OCI-LY1 (cell line): Measurements from ENCODE around the gene SAMD9L.

Source experiments
- H2AFZ ChIP-seq: fragments of 200-600 bp; sonication (generic), shearing (Covaris generic); 2 replicates; pipeline ENCODE4 v1.6.0; 2014; ENCODE audit warnings: antibody characterized with exemption, mild to moderate bottlenecking, low read length
- H3F3A ChIP-seq: fragments of 200-600 bp; sonication (generic), shearing (Covaris generic); 2 replicates; pipeline ENCODE4 v1.6.0; 2014; ENCODE audit warnings: mild to moderate bottlenecking, antibody characterized with exemption, low read length, moderate library complexity; ENCODE audit not compliant: insufficient read depth
- H3K27ac ChIP-seq: fragments of 200-600 bp; sonication (generic); 2 replicates; pipeline ENCODE4 v1.5.1; 2014; ENCODE audit warnings: low read length, mixed run types, mild to moderate bottlenecking, low read depth; ENCODE audit not compliant: poor library complexity, severe bottlenecking
- H3K27me3 ChIP-seq: fragments of 200-600 bp; sonication (generic); 2 replicates; pipeline ENCODE4 v1.6.0; 2014; ENCODE audit warnings: antibody characterized with exemption, mild to moderate bottlenecking, low read length, moderate library complexity; ENCODE audit not compliant: insufficient read depth
- H3K36me3 ChIP-seq: fragments of 200-600 bp; sonication (generic); 2 replicates; pipeline ENCODE4 v1.6.1; 2014; ENCODE audit warnings: mild to moderate bottlenecking, antibody characterized with exemption, low read length, moderate library complexity, mixed read lengths; ENCODE audit not compliant: insufficient read depth
- H3K4me1 ChIP-seq: fragments of 200-600 bp; sonication (generic); 2 replicates; pipeline ENCODE4 v1.5.1; 2014; ENCODE audit warnings: mild to moderate bottlenecking, low read length, moderate library complexity; ENCODE audit not compliant: insufficient read depth, severe bottlenecking
- H3K4me2 ChIP-seq: fragments of 200-600 bp; sonication (generic), shearing (Covaris generic); 2 replicates; pipeline ENCODE4 v1.6.1; 2014; ENCODE audit warnings: low read length
- H3K4me3 ChIP-seq: fragments of 200-600 bp; sonication (generic); 2 replicates; pipeline ENCODE4 v1.5.1; 2014; ENCODE audit warnings: low read length, low read depth, mild to moderate bottlenecking, mixed read lengths; ENCODE audit not compliant: poor library complexity, severe bottlenecking
- H3K79me2 ChIP-seq: fragments of 200-600 bp; shearing (Covaris generic); 2 replicates; pipeline ENCODE4 v1.6.1; 2016; ENCODE audit warnings: mixed run types, low read length, mixed read lengths; ENCODE audit not compliant: insufficient read depth
- H3K9ac ChIP-seq: fragments of 200-600 bp; sonication (generic), shearing (Covaris generic); 2 replicates; pipeline ENCODE4 v1.6.1; 2014; ENCODE audit warnings: mild to moderate bottlenecking, low read length, mixed read lengths
- H3K9me2 ChIP-seq: fragments of 200-600 bp; sonication (generic), shearing (Covaris generic); 2 replicates; pipeline ENCODE4 v1.6.1; 2014; ENCODE audit warnings: low read depth, mild to moderate bottlenecking, low read length, mixed read lengths
- H3K9me3 ChIP-seq: fragments of 200-600 bp; shearing (Covaris generic); 2 replicates; pipeline ENCODE4 v1.6.1; 2014; ENCODE audit warnings: low read length, mixed read lengths
- H4K20me1 ChIP-seq: fragments of 200-600 bp; sonication (generic), shearing (Covaris generic); 2 replicates; pipeline ENCODE4 v1.6.0; 2016; ENCODE audit warnings: mild to moderate bottlenecking, low read length; ENCODE audit not compliant: insufficient read depth
- EZH2 ChIP-seq: fragments of 200-600 bp; sonication (generic), shearing (Covaris generic); IDR thresholded peaks from 2 replicates; pipeline ENCODE4 v1.8.0; 2017; ENCODE audit warnings: borderline replicate concordance, mixed run types, mild to moderate bottlenecking, antibody characterized with exemption, low read length, moderate library complexity, mixed read lengths
- TF ChIP-seq, protein P1 (sequence below): fragments of 200-600 bp; sonication (generic), shearing (Covaris generic); IDR thresholded peaks from 2 replicates; pipeline ENCODE4 v1.5.1; 2017; ENCODE audit warnings: mild to moderate bottlenecking, antibody characterized with exemption, low read length, moderate library complexity, mixed read lengths

SAMD9L gene

DNA sequence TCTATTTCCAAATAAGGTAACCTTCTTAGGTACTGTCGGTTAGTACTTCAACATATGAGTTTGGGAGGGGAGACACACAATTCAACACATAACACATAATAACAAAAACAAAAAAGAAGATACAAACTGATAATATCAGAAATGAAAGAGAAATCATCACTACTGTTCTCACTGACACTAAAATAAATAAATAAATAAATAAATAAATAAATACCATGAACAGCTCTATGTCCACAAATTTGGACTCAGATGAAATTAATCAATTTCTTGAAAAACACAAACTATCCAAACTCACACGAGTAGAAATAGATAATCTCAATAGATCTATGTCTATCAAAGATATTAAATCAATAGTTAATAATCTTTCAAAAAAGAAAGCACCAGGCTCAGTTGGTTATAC lies 24.5 kb upstream of the SAMD9L start:
- Histone ChIP-seq H3K4me3 (no peak overlapping the region), H2AFZ (no peak overlapping the region), H3K9me2 (no peaks in the 10 kb centered on the region; the same call in 1 of the 2 replicates), H3K27me3 (no peaks in the 10 kb centered on the region), H3K9ac (no peak overlapping the region), H3K4me2 (no peak overlapping the region), H3K36me3 (no peaks in the 10 kb centered on the region), H3K79me2 (no peaks in the 10 kb centered on the region), H3F3A (no peaks in the 10 kb centered on the region), H3K27ac (no peak overlapping the region), H4K20me1 (no peaks in the 10 kb centered on the region), H3K4me1 (no peaks in the 10 kb centered on the region), H3K9me3 (peaks cover 10% of the 10 kb centered on the region)
- TF ChIP-seq, protein P1, sequence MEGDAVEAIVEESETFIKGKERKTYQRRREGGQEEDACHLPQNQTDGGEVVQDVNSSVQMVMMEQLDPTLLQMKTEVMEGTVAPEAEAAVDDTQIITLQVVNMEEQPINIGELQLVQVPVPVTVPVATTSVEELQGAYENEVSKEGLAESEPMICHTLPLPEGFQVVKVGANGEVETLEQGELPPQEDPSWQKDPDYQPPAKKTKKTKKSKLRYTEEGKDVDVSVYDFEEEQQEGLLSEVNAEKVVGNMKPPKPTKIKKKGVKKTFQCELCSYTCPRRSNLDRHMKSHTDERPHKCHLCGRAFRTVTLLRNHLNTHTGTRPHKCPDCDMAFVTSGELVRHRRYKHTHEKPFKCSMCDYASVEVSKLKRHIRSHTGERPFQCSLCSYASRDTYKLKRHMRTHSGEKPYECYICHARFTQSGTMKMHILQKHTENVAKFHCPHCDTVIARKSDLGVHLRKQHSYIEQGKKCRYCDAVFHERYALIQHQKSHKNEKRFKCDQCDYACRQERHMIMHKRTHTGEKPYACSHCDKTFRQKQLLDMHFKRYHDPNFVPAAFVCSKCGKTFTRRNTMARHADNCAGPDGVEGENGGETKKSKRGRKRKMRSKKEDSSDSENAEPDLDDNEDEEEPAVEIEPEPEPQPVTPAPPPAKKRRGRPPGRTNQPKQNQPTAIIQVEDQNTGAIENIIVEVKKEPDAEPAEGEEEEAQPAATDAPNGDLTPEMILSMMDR = no peak
- no peak for TF ChIP-seq EZH2

DNA sequence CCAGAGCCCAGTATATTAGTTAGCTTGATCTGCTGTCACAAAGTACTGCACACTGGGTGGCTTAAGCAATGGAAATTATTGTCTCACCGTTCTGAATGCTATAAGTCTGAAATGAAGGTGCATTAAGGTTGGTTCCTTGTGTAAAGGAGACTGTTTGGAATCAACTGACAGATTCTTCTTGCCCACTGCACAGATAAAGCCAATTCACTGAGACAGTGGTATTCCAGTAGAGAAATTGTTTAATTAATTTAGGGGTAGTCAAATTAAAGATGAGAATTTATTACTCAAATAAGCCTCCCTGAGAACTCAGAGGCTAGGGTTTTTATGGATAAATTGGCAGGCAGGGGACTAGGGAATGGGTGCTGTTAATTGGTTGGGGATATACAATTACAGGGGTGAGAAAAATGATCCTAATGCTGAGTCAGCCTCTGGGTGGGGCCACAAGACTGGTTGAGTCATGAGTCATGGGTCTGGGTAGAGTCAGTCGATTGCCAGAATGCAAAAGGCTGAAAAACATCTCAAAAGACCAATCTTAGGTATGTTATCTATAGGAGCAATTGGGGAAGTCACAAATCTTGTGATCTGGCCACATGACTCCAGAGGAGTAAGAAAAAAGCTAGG lies 23.5 kb upstream of the SAMD9L start:
- Histone ChIP-seq H3F3A (no peaks in the 10 kb centered on the region), H3K9me3 (peaks cover 10% of the 10 kb centered on the region), H3K9me2 (no peaks in the 10 kb centered on the region; the same call in 1 of the 2 replicates), H3K4me3 (no peak overlapping the region), H3K27me3 (no peaks in the 10 kb centered on the region), H3K4me2 (no peak overlapping the region), H2AFZ (no peak overlapping the region), H3K4me1 (no peaks in the 10 kb centered on the region), H3K27ac (no peak overlapping the region), H3K9ac (no peak overlapping the region), H3K36me3 (no peaks in the 10 kb centered on the region), H3K79me2 (no peaks in the 10 kb centered on the region), H4K20me1 (no peaks in the 10 kb centered on the region)
- no peak for TF ChIP-seq EZH2
- TF ChIP-seq, protein P1 = no peak

DNA sequence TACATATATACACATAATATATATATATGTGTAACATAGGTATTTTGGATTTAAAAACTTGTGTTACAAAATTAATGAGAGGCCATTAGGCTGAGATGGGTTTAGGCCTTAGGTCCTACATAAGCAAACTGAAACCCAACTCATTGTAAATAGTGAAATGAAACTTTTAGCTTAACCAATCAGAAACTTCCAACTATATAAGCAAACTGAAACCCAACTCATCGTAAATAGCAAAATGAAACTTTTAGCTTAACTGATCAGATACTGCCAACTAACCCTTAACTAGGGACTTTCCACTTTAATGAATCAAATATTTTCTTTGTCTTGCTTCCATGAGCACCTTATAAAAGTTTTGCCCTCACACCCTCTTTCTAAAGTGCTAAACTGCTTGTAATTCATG lies 17.3 kb upstream of the SAMD9L start:
- Histone ChIP-seq H4K20me1 (no peaks in the 10 kb centered on the region), H3K27me3 (no peaks in the 10 kb centered on the region), H3K4me1 (peaks cover 3% of the 10 kb centered on the region), H3K27ac (no peak overlapping the region), H3K9me2 (peaks cover 4% of the 10 kb centered on the region), H3K9me3 (peaks cover 15% of the 10 kb centered on the region), H3K36me3 (no peaks in the 10 kb centered on the region), H3K79me2 (no peaks in the 10 kb centered on the region), H3K4me3 (no peak overlapping the region), H2AFZ (peak overlapping the region; percentile 84; the same call in 1 of the 2 replicates), H3K4me2 (no peak overlapping the region), H3F3A (no peaks in the 10 kb centered on the region), H3K9ac (no peak overlapping the region)
- TF ChIP-seq, protein P1 = no peak
- no peak for TF ChIP-seq EZH2
